ENCODE measurements around the gene PTPRN2. TPM values are rescaled to one million over a fixed set of nuclear protein-coding genes. Genes with fewer than 3 reads are reported as not detected.

The PTPRN2 gene
- polyA plus RNA-seq, 1 of the 3 experiments (the other 2 are of a cell fraction) = 4.0 TPM

DNA sequence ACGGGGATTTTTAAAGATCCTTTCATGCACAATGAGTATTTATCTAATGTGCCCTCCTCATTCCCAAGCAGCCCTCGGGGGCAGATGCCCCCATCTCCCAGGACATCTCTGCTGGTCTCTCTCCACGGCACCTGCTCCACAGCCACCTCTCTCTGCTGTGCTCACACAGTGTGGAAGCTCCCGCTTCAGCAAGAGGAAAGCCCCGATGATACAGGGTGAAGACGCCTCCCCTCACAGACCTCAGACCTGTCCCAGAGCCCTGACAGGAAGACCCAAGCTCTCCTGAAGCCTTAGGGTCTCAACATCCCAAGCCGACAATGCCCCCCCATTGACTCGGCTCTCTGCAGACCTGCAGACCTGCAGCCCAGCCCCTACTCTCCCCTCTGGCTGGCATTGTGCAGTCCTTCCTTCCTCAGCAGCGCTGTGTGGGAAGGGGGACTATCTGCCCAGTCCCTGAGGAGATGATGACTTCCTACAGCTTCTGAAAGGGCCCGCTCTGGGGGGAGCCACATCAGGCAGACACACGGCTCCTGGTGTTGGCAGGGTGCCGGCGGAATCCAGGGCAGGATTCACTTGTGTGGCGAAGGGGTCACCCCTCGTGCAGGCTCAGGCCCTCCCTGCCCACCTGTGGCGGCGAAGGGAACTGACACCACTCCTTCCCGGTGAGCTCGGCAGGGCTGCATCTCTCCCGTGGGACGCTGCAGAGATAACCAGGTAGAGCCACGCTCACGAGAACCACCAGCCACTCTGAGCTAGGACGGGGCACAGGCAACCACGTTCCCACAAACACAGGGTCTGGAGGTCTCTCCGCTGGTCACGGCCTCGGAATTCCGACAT is 61.8 kb downstream of the PTPRN2 start:
- Histone ChIP-seq H3K9me3 (no peaks in the 10 kb centered on the region), H4K20me1 (ENCODE audit: insufficient read depth) (no peaks in the 10 kb centered on the region), H3K4me3 (ENCODE audit: low read depth in 2 of 2, low read length in 1 of 2) (no peak overlapping the region), H3F3A (replicated peaks; ENCODE audit: insufficient read depth) (no peaks in the 10 kb centered on the region), H3K79me2 (ENCODE audit: insufficient read depth) (no peaks in the 10 kb centered on the region), H3K27me3 (ENCODE audit: insufficient read depth) (no peaks in the 10 kb centered on the region), H2AFZ (ENCODE audit: low read depth) (no peak overlapping the region), H3K4me1 (ENCODE audit: control insufficient read depth in 1 of 2, insufficient read depth in 2 of 2, low read depth in 1 of 2, low read length in 1 of 2) (peaks cover 0 to 13% of the 10 kb centered on the region in 2 experiments; a peak in 1 of 4 replicates), H3K9ac (no peak overlapping the region), H3K27ac (ENCODE audit: low read depth in 2 of 2, low read length in 1 of 2) (no peak overlapping the region), H3K36me3 (replicated peaks in 1 of 2; ENCODE audit: control insufficient read depth in 1 of 2, insufficient read depth in 2 of 2, low read length in 1 of 2) (no peaks in the 10 kb centered on the region), H3K9me2 (no peaks in the 10 kb centered on the region), H3K4me2 (no peak overlapping the region)
- CTCF ChIA-PET = interaction anchor here (0.5 to 1.3 kb wide), 6 partner anchors 14 to 989 kb away, joined by 3 to 4 read pairs (median 3); no protein-coding TSS in a partner anchor
- WGBS (ENCODE audit: low lambda C conversion rate) = 53% methylated on average over 25 of the region's 29 CpGs
- TF ChIP-seq MXI1 (IDR thresholded peaks at IDR 0.05; ENCODE audit: low read depth, low read length) (no peak), GATA2 (CRISPR knock-in tag; IDR thresholded peaks at IDR 0.05) (no peak), RCOR1 (IDR thresholded peaks at IDR 0.05; ENCODE audit: low read length) (no peak), RFX5 (IDR thresholded peaks at IDR 0.05; ENCODE audit: low read length) (no peak), GABPA (IDR thresholded peaks at IDR 0.05; ENCODE audit: low read depth) (no peak), FOXJ3 (CRISPR knock-in tag; IDR thresholded peaks at IDR 0.05) (no peak), TAF1 (IDR thresholded peaks at IDR 0.05; ENCODE audit: borderline replicate concordance, low read depth, low read length) (no peak), TCF12 (IDR thresholded peaks at IDR 0.05) (no peak), POLR2AphosphoS5 (IDR thresholded peaks at IDR 0.05; ENCODE audit: low read depth, low read length) (no peak), EP300 (IDR thresholded peaks at IDR 0.05; ENCODE audit: borderline replicate concordance in 1 of 2, low read depth in 1 of 2, low read length in 1 of 2) (no peak), FOXM1 (IDR thresholded peaks at IDR 0.05; ENCODE audit: low read depth) (no peak), ELF1 (IDR thresholded peaks at IDR 0.05) (no peak), JUND (IDR thresholded peaks at IDR 0.05) (no peak), EZH2phosphoT487 (IDR thresholded peaks at IDR 0.05; ENCODE audit: borderline replicate concordance, low read depth) (no peak), TEAD4 (IDR thresholded peaks at IDR 0.05; ENCODE audit: borderline replicate concordance, insufficient read depth) (no peak), FOSL2 (IDR thresholded peaks at IDR 0.05; ENCODE audit: borderline replicate concordance, low read depth) (no peak)
- TF ChIP-seq, protein P1, sequence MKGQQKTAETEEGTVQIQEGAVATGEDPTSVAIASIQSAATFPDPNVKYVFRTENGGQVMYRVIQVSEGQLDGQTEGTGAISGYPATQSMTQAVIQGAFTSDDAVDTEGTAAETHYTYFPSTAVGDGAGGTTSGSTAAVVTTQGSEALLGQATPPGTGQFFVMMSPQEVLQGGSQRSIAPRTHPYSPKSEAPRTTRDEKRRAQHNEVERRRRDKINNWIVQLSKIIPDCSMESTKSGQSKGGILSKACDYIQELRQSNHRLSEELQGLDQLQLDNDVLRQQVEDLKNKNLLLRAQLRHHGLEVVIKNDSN (IDR thresholded peaks at IDR 0.05; ENCODE audit: borderline replicate concordance, low read depth) = no peak
- TF ChIP-seq, protein P2, sequence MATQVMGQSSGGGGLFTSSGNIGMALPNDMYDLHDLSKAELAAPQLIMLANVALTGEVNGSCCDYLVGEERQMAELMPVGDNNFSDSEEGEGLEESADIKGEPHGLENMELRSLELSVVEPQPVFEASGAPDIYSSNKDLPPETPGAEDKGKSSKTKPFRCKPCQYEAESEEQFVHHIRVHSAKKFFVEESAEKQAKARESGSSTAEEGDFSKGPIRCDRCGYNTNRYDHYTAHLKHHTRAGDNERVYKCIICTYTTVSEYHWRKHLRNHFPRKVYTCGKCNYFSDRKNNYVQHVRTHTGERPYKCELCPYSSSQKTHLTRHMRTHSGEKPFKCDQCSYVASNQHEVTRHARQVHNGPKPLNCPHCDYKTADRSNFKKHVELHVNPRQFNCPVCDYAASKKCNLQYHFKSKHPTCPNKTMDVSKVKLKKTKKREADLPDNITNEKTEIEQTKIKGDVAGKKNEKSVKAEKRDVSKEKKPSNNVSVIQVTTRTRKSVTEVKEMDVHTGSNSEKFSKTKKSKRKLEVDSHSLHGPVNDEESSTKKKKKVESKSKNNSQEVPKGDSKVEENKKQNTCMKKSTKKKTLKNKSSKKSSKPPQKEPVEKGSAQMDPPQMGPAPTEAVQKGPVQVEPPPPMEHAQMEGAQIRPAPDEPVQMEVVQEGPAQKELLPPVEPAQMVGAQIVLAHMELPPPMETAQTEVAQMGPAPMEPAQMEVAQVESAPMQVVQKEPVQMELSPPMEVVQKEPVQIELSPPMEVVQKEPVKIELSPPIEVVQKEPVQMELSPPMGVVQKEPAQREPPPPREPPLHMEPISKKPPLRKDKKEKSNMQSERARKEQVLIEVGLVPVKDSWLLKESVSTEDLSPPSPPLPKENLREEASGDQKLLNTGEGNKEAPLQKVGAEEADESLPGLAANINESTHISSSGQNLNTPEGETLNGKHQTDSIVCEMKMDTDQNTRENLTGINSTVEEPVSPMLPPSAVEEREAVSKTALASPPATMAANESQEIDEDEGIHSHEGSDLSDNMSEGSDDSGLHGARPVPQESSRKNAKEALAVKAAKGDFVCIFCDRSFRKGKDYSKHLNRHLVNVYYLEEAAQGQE (IDR thresholded peaks at IDR 0.05; ENCODE audit: low read depth, low read length) = no peak
- TF ChIP-seq, protein P3, sequence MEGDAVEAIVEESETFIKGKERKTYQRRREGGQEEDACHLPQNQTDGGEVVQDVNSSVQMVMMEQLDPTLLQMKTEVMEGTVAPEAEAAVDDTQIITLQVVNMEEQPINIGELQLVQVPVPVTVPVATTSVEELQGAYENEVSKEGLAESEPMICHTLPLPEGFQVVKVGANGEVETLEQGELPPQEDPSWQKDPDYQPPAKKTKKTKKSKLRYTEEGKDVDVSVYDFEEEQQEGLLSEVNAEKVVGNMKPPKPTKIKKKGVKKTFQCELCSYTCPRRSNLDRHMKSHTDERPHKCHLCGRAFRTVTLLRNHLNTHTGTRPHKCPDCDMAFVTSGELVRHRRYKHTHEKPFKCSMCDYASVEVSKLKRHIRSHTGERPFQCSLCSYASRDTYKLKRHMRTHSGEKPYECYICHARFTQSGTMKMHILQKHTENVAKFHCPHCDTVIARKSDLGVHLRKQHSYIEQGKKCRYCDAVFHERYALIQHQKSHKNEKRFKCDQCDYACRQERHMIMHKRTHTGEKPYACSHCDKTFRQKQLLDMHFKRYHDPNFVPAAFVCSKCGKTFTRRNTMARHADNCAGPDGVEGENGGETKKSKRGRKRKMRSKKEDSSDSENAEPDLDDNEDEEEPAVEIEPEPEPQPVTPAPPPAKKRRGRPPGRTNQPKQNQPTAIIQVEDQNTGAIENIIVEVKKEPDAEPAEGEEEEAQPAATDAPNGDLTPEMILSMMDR (IDR thresholded peaks at IDR 0.05) = no peak
- TF ChIP-seq, protein P4, sequence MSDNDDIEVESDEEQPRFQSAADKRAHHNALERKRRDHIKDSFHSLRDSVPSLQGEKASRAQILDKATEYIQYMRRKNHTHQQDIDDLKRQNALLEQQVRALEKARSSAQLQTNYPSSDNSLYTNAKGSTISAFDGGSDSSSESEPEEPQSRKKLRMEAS (IDR thresholded peaks at IDR 0.05; ENCODE audit: low read depth) = no peak
- no peak for DNase-seq
- POLR2A ChIA-PET = interaction anchor here (0.6 kb wide), 1 partner anchor 227 kb away, joined by 4 read pairs; no protein-coding TSS in a partner anchor
